ENCODE data around the gene PDK2.

The PDK2 gene

DNA sequence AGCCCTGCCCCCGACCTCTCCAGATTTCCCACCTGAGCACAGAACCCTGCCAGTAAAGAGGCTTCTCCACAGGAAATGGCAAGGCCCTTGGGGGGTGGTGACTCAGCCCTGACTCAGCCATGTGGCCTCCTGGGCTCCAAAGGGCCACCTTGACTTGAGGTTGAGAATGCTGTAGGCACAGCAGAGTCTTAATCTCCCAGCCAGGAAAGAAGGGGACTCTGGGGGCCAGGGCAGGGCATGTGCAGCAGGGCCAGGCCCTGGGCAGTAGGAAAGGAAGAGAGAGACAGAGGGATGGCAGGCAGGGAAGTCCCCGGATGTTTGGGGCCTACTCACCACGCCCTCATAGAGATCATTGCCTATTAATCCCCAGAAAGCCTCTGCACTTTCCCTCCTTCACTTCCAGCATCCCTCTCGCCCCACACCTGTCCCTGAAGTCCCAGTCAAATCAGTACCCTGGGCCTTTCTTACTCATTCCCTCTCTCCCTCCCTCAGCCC is 44.0 kb upstream of the PDK2 start:
- ATAC-seq (ENCODE audit: insufficient read depth, low read depth) (peak; percentile 44), DNase-seq (peak; percentile 44)
- no peak overlapping the region for H3K27ac ChIP-seq (ENCODE audit: low read length)
- H3K4me1 ChIP-seq (ENCODE audit: insufficient read depth, low read length) = peaks cover 11% of the 10 kb centered on the region
- H3K79me2 ChIP-seq (ENCODE audit: insufficient read depth, low read length) = no peaks in the 10 kb centered on the region
- peaks cover 27% of the 10 kb centered on the region for H3K27me3 ChIP-seq (ENCODE audit: insufficient read depth, low read length, poor library complexity)
- no peaks in the 10 kb centered on the region for H3K9me3 ChIP-seq (ENCODE audit: insufficient read depth, low read length, severe bottlenecking)
- no peaks in the 10 kb centered on the region for H3K36me3 ChIP-seq (ENCODE audit: insufficient read depth, low read length)
- no peak overlapping the region for H3K4me2 ChIP-seq (ENCODE audit: insufficient read depth, low read length)
- H3K4me3 ChIP-seq (ENCODE audit: low read depth in 1 of 2, low read length in 2 of 2) = no peak overlapping the region
- H4K20me1 ChIP-seq (ENCODE audit: insufficient read depth, low read length) = peaks cover 7% of the 10 kb centered on the region; the same call in 1 of the 2 replicates
- TF ChIP-seq, protein P1, sequence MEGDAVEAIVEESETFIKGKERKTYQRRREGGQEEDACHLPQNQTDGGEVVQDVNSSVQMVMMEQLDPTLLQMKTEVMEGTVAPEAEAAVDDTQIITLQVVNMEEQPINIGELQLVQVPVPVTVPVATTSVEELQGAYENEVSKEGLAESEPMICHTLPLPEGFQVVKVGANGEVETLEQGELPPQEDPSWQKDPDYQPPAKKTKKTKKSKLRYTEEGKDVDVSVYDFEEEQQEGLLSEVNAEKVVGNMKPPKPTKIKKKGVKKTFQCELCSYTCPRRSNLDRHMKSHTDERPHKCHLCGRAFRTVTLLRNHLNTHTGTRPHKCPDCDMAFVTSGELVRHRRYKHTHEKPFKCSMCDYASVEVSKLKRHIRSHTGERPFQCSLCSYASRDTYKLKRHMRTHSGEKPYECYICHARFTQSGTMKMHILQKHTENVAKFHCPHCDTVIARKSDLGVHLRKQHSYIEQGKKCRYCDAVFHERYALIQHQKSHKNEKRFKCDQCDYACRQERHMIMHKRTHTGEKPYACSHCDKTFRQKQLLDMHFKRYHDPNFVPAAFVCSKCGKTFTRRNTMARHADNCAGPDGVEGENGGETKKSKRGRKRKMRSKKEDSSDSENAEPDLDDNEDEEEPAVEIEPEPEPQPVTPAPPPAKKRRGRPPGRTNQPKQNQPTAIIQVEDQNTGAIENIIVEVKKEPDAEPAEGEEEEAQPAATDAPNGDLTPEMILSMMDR (IDR thresholded peaks at IDR 0.05; ENCODE audit: borderline replicate concordance, extremely low read depth, low read length, poor library complexity, severe bottlenecking) = no peak
- TF ChIP-seq EZH2 (IDR thresholded peaks at IDR 0.05; ENCODE audit: borderline replicate concordance, low read depth, low read length, severe bottlenecking) = no peak
- H2AFZ ChIP-seq (ENCODE audit: low read depth, low read length) = no peak overlapping the region
- H3K9ac ChIP-seq (ENCODE audit: low read depth, low read length) = no peak overlapping the region

DNA sequence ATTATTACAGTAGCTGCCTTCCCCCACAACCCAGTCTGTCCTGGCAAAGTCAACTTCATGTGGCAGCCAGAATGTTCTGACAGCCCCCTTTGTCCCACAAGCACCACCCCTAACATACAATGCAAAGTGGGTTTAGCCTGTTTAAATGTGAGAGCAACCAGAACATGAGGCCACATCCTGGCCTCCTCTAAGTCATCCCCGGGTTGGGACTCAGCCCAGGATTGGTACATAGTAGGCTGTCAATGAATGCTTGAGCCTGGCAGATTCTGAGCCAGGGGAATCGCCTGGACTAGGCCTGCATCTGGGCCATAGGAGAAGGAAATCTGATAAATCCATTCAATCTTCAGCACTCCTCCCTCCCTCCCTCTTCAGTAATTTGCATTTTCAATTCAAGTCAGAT is 43.5 kb upstream of the PDK2 start:
- Histone ChIP-seq H3K4me3 (ENCODE audit: low read depth in 1 of 2, low read length in 2 of 2) (no peak overlapping the region), H3K9ac (ENCODE audit: low read depth, low read length) (no peak overlapping the region), H4K20me1 (ENCODE audit: insufficient read depth, low read length) (peaks cover 9% of the 10 kb centered on the region), H3K9me3 (ENCODE audit: insufficient read depth, low read length, severe bottlenecking) (no peaks in the 10 kb centered on the region), H3K79me2 (ENCODE audit: insufficient read depth, low read length) (no peaks in the 10 kb centered on the region), H3K27ac (ENCODE audit: low read length) (no peak overlapping the region), H3K27me3 (ENCODE audit: insufficient read depth, low read length, poor library complexity) (peaks cover 32% of the 10 kb centered on the region), H2AFZ (ENCODE audit: low read depth, low read length) (no peak overlapping the region), H3K4me1 (ENCODE audit: insufficient read depth, low read length) (peaks cover 16% of the 10 kb centered on the region), H3K36me3 (ENCODE audit: insufficient read depth, low read length) (no peaks in the 10 kb centered on the region), H3K4me2 (ENCODE audit: insufficient read depth, low read length) (no peak overlapping the region)
- DNase-seq = no peak
- ATAC-seq (ENCODE audit: insufficient read depth, low read depth) = no peak
- no peak for TF ChIP-seq EZH2 (IDR thresholded peaks at IDR 0.05; ENCODE audit: borderline replicate concordance, low read depth, low read length, severe bottlenecking)
- TF ChIP-seq, protein P1 (IDR thresholded peaks at IDR 0.05; ENCODE audit: borderline replicate concordance, extremely low read depth, low read length, poor library complexity, severe bottlenecking) = no peak

DNA sequence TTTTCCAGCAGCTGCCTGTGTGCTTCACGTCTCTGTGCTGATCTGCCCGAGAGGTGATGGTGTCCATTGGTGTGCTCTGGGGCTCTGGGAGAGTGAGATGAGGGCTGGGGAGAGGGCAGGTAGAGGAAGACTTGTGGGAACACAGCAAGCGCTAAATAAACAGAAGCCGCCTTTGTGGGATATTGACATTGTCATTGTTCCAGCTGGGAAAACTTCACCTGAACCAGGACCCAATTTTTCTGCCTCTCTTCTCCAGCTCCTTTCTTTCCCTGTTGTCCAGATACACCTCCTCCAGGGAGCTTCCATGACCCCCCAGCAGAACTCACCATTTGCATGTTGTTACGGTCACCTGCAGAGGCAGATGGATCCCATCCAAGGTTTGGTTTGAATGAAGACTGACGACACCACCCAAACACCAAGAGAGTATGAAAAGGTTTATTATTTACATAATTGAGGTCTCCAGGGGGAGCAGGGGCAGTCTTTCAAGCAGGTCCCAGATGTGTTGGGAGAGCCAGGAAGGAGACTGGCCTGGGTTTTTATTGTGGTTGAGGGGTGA is 42.8 kb upstream of the PDK2 start:
- Histone ChIP-seq H3K79me2 (ENCODE audit: insufficient read depth, low read length) (no peaks in the 10 kb centered on the region), H3K4me2 (ENCODE audit: insufficient read depth, low read length) (no peak overlapping the region), H3K27me3 (ENCODE audit: insufficient read depth, low read length, poor library complexity) (peaks cover 39% of the 10 kb centered on the region), H3K27ac (ENCODE audit: low read length) (no peak overlapping the region), H2AFZ (ENCODE audit: low read depth, low read length) (no peak overlapping the region), H3K9me3 (ENCODE audit: insufficient read depth, low read length, severe bottlenecking) (no peaks in the 10 kb centered on the region), H3K9ac (ENCODE audit: low read depth, low read length) (no peak overlapping the region), H3K36me3 (ENCODE audit: insufficient read depth, low read length) (no peaks in the 10 kb centered on the region), H3K4me1 (ENCODE audit: insufficient read depth, low read length) (peaks cover 20% of the 10 kb centered on the region), H3K4me3 (ENCODE audit: low read depth in 1 of 2, low read length in 2 of 2) (no peak overlapping the region), H4K20me1 (ENCODE audit: insufficient read depth, low read length) (peaks cover 16% of the 10 kb centered on the region)
- ATAC-seq (ENCODE audit: insufficient read depth, low read depth) (no peak), DNase-seq (no peak)
- no peak for TF ChIP-seq EZH2 (IDR thresholded peaks at IDR 0.05; ENCODE audit: borderline replicate concordance, low read depth, low read length, severe bottlenecking)
- TF ChIP-seq, protein P1 (IDR thresholded peaks at IDR 0.05; ENCODE audit: borderline replicate concordance, extremely low read depth, low read length, poor library complexity, severe bottlenecking) = no peak
